NCI-H187 (cell line): Measurements from ENCODE around the gene LYZL6.
A peak's percentile ranks its signal among the peaks of the same experiment; 100 is the strongest.
"Not testable (repeated sequence)": the region's sequence is repeated elsewhere in the genome, so short reads cannot be mapped to it uniquely, and the experiment has no call there.

Experiments
- DNase-seq, 2 experiments: peaks; one replicate each; lab custom pipeline; 2025; lab: John Stamatoyannopoulos, UW

LYZL6 gene

DNA sequence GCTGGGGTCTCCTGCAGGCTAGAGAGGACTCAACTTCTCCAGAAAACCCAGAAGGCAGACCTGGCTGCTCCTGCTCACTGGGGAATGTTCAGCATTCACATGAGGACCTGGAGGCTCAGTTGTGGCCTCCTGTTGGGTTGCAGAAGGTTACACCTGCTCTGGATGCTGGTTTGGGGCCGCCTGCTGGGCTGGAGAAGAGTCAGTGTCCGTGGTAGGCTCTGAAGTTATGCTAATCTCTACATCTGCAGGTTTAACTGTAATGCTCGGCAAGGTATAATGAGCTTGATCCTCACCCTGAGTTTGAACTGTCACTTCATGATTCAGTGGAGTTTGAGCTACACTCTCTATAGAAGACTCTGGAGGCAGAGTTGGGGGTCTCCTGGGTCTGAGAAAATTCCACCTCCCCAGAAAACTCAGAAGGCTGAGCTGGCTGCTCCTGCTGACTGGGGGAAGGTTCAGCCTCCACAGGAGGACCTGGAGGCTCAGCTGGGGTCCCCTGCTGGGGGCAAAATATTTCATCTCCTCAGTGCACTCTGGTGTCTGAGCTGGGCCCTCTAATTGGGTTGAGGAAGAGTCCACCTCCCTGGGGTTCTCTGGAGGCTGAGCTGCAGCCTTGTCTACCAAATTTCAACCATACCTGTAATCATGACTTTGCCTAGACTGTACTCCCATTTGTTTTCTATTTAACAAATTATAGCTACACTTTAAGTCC, 36.4 kb downstream of the LYZL6 start:
- no peak for DNase-seq

GRCh38 chr17:35906191-35906925, 37.2 kb downstream of the LYZL6 start:
- no peak for DNase-seq

GRCh38 chr17:35903451-35903850, 40.1 kb downstream of the LYZL6 start:
- no peak for DNase-seq

GRCh38 chr17:35901631-35902175, 41.8 kb downstream of the LYZL6 start:
- DNase-seq, result no peak

DNA sequence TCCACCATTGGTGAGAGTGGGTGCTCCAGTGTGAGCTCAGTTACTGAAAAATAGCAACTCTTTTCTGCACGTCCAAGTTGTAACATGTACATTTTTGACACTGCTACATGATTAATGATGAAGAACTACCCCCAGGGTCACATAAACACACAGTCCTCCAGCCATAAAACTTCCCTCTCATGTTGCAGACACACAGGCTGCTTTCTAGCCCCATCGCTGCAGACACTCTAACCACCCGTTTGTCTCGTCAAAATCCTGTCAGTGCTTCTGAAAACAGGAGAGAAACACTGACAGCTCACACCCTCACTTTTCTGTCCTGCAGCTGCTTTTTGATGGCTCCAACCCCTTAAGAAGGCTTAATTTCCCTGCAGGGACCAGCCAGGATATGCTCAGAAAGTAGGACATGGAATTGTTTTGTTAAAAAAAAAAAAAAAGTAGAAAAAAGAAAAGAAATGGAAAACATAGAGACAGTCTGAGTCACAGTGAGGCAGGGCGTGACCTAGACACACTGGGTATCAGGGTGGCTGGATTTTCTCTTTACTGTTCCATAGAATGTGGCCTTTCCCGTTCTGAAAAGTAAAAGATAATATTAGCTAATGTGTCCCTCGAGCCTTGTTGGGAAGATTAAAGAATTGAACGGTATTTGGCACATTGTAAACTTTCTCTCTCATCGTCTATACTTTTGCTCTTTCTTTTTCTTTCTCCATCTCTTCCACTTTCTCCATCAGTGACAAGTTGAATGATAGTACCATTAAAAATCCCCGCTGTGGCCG, 42.6 kb downstream of the LYZL6 start:
- no peak for DNase-seq

DNA sequence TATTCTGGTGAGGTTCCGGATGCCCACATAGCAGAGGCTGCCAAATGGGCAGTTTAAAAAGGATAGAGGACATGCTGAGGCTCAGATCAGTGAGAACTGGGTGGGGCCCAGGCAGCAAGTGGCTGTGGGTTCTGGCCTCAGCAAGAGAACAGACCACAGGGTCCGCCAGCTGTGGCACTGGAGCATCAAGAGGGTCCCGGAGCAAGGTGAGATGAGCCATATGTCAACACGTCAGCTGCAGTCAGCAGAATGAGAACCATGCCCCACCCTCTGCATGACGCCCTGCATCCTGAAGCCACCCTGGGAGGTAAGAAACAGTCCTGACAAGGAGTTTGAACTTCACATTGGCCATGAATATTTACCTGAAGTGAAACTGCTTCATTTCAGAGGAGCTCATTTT, 43.2 kb downstream of the LYZL6 start:
- no peak for DNase-seq

- no peak for DNase-seq
Measured at GRCh38 chr17:35898283-35899070, 45.0 kb downstream of the LYZL6 start.

DNA sequence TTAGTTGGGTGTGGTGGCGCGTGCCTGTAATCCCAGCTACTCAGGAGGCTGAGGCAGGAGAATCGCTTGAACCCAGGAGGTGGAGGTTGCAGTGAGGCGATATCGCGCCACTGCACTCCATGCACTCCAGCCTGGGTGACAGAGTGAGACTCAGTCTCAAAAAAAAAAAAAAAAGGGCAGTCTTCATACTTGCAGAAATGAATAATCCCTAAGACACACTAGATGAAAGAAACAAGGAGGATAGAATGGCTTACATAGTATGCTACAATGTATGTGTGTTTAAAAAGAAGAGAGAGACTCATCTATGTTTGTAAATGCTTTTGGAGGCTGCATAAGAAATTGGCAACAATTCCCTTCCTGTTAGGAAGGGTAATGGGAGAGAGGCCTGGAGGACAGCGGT, 45.7 kb downstream of the LYZL6 start:
- not testable (repeated sequence) for DNase-seq

DNA sequence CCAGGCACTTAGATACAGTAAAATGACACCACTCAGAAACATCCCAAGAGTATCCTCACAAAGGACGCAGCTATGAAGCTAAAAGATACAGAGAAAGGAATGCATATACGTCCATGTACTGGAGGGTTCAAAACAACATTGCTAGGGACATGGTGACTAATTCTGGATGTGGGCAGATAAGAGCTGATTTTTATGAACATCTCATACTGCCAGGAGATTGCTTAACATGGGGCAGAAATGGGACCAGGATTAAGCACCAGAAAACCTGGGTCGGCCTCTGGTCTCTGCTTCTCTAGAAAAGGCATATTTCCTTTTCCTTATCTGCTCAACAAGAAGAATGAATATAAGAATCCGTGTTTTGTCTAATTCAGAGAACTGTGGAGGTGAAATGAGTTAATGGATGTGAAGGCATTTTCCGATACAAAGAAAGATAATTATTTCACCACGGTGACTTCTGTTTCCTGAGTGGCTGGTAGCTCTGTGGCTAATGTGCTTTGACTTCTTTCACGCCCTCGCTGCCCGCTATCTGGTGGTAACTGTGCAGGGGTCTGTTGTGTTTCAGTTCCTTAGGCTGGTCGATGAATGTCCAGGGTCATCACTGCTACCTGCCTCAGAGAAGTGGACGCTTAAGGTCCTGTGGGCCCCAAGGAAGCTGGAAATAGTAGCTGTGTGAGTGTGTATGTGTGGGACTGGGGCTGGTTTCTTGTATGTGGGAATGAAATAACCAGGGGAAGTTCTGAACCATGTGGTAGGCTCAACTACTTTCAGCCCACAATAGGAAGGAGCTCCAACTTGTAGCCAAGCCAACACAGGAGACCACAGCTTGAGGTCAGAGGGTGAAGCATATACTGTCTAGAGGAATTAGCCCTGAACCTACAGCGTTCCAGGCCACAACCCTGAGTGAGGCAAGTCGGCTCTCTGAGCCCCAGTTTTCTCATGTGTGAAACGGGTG, 47.6 kb downstream of the LYZL6 start:
- DNase-seq, result peak in 1 of 2 experiments; percentile 55

GRCh38 chr17:35894206-35894605, 49.3 kb downstream of the LYZL6 start:
- DNase-seq, result no peak

DNA sequence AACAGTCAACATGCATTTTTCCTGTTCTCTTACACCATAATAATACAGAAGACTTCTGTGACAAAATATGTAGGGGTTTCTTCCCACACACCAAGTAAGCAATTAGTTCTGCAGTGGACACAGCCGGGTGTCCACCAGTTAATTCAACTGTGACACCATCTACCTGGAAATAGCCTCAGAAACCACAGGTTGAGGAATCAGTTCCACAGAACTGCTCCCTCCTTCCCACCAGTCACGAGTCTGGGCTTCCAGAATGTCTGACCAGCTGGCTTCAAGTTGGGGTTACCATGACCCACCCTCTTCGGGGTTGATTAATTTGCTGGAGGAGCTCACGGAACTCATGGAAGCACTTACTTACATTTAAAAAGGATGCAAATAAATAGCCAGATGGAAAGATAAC, 49.8 kb downstream of the LYZL6 start:
- no peak for DNase-seq

- DNase-seq, result no peak
Measured at GRCh38 chr17:35892091-35893035, 51.1 kb downstream of the LYZL6 start.

GRCh38 chr17:35891269-35891668, 52.2 kb downstream of the LYZL6 start:
- no peak for DNase-seq

DNA sequence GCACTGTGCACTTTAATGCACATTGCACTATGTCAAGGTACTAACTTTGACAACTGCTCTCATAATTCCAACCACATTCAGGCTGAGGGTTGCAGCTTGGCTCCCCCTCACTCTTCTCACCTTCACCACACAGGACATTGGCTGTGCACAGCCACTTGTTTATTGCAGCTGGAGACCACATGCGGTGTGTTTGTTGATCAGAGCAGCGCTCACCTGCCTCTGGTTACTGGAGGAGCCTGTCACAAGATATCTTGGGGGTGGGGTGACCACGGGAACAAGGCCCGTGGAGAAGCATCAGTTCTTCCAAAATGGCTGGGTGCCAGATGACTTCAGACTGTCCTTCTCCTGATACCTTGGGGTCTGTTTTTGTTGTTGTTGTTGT, 52.7 kb downstream of the LYZL6 start:
- DNase-seq, result peak; percentile 27 to 42

GRCh38 chr17:35889818-35890773, 53.4 kb downstream of the LYZL6 start:
- DNase-seq, result no peak

GRCh38 chr17:35889241-35889640, 54.3 kb downstream of the LYZL6 start:
- DNase-seq, result no peak
